Mucosa of rectum (tissue), 2 donors: ENCODE results near the gene AP3B1.
"Not testable (repeated sequence)": the region's sequence is repeated elsewhere in the genome, so short reads cannot be mapped to it uniquely, and the experiment has no call there.

ENCODE experiments used
- H3K27ac ChIP-seq, 2 donors: one replicate each; pipeline ENCODE4 v1.7.0; 2013; ENCODE audit warnings: inconsistent platforms in 2 of 2, low read depth in 2 of 2, low read length in 2 of 2
- H3K27me3 ChIP-seq, 2 donors: one replicate each; pipeline ENCODE4 v1.7.0; 2013; ENCODE audit warnings: low read length in 2 of 2; ENCODE audit not compliant: control insufficient read depth in 2 of 2, insufficient read depth in 2 of 2
- H3K36me3 ChIP-seq, 2 donors: one replicate each; pipeline ENCODE4 v1.7.0; 2013; ENCODE audit warnings: low read length in 2 of 2; ENCODE audit not compliant: control insufficient read depth in 2 of 2, insufficient read depth in 2 of 2
- H3K4me1 ChIP-seq, 2 donors: one replicate each; pipeline ENCODE4 v1.7.0; 2013; ENCODE audit warnings: low read length in 2 of 2, mild to moderate bottlenecking in 1 of 2; ENCODE audit not compliant: control insufficient read depth in 2 of 2, insufficient read depth in 2 of 2
- H3K4me3 ChIP-seq, 2 donors: one replicate each; pipeline ENCODE4 v1.7.0; 2013; ENCODE audit warnings: low read length in 2 of 2
- H3K9ac ChIP-seq, 2 donors: one replicate each; pipeline ENCODE4 v1.7.0; 2013; ENCODE audit warnings: low read length in 2 of 2, low read depth in 1 of 2, mild to moderate bottlenecking in 1 of 2
- H3K9me3 ChIP-seq, 2 donors: one replicate each; pipeline ENCODE4 v1.7.0; 2013; ENCODE audit warnings: low read length in 2 of 2; ENCODE audit not compliant: control insufficient read depth in 2 of 2
- donor health status: healthy.
- donor health status: Normal muscosa, but diverticular disease.

The AP3B1 gene

DNA sequence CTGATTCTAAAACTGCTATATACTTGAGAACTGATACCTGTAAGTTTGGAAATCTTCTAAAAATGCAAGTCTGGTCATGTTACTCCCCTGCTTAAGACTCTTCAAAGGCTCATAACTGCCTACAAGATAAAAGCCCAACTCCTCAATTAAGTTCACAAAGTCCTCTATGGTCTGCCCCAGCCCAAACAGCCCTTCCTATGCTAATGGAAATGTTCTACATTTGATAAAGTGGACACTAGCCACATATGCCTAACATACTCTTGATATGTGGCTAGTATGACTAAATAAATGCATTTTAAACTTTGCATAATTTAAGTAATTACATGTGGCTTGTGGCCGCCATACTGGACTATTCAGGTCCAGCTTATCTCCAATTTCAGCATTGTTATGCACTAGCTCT, 204.5 kb downstream of the AP3B1 start:
- H3K4me1 ChIP-seq, result no peaks in the 10 kb centered on the region
- peaks cover 11 to 12% of the 10 kb centered on the region in 2 donors for H3K36me3 ChIP-seq
- H3K9me3 ChIP-seq, result no peaks in the 10 kb centered on the region
- no peak overlapping the region for H3K9ac ChIP-seq
- no peaks in the 10 kb centered on the region for H3K27me3 ChIP-seq
- no peak overlapping the region for H3K27ac ChIP-seq
- no peak overlapping the region for H3K4me3 ChIP-seq

DNA sequence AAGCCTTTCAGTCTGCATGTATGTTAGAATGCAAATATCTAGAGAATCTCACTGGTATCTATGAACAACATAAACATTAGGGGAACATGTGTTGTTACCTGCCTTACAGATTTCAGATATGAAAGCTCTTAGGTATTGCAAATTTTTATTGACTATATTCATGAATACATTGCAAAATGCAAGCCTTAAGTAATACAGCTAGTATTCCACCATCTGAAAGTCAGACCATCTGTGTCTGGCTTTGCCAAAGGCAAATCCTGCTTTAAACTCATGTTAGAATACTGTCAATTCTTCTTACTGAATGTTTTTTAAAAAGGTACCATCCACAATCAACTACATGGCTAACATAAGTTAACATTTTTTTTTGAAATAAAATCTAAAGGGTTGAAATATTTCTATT, 215.6 kb downstream of the AP3B1 start:
- H3K36me3 ChIP-seq, result no peaks in the 10 kb centered on the region
- no peaks in the 10 kb centered on the region for H3K4me1 ChIP-seq
- no peak overlapping the region for H3K9ac ChIP-seq
- H3K27me3 ChIP-seq, result no peaks in the 10 kb centered on the region
- no peaks in the 10 kb centered on the region for H3K9me3 ChIP-seq
- no peak overlapping the region for H3K4me3 ChIP-seq
- H3K27ac ChIP-seq, result no peak overlapping the region

- Histone ChIP-seq H3K9me3 (no peaks in the 10 kb centered on the region), H3K36me3 (no peaks in the 10 kb centered on the region)
Measured at GRCh38 chr5:78077369-78078068, 217.0 kb downstream of the AP3B1 start.

GRCh38 chr5:78076351-78076750, 218.1 kb downstream of the AP3B1 start:
- no peak overlapping the region for H3K4me3 ChIP-seq
- H3K9me3 ChIP-seq, result no peaks in the 10 kb centered on the region
- no peaks in the 10 kb centered on the region for H3K27me3 ChIP-seq
- no peak overlapping the region for H3K9ac ChIP-seq
- H3K36me3 ChIP-seq, result no peaks in the 10 kb centered on the region
- H3K4me1 ChIP-seq, result no peaks in the 10 kb centered on the region
- no peak overlapping the region for H3K27ac ChIP-seq

More at GRCh38 chr5:78077369-78078068, 217.0 kb downstream of the AP3B1 start:
- Histone ChIP-seq H3K27me3 (no peaks in the 10 kb centered on the region), H3K4me3 (no peak overlapping the region), H3K9ac (no peak overlapping the region), H3K27ac (no peak overlapping the region), H3K4me1 (no peaks in the 10 kb centered on the region)

- Histone ChIP-seq H3K4me3 (no peak overlapping the region), H3K27me3 (no peaks in the 10 kb centered on the region), H3K9ac (no peak overlapping the region)
Measured at GRCh38 chr5:78075301-78075700, 219.2 kb downstream of the AP3B1 start.

GRCh38 chr5:78070691-78071090, 223.8 kb downstream of the AP3B1 start:
- not testable (repeated sequence) for H3K9me3 ChIP-seq, H3K4me1 ChIP-seq, H3K27ac ChIP-seq, H3K4me3 ChIP-seq, H3K27me3 ChIP-seq, H3K36me3 ChIP-seq, H3K9ac ChIP-seq

More at GRCh38 chr5:78075301-78075700, 219.2 kb downstream of the AP3B1 start:
- Histone ChIP-seq H3K4me1 (no peaks in the 10 kb centered on the region), H3K9me3 (no peaks in the 10 kb centered on the region), H3K27ac (no peak overlapping the region), H3K36me3 (no peaks in the 10 kb centered on the region)

- H3K27me3 ChIP-seq, H3K27ac ChIP-seq, H3K9ac ChIP-seq: not testable (repeated sequence)
Measured at GRCh38 chr5:78067581-78067980, 226.9 kb downstream of the AP3B1 start.

GRCh38 chr5:78066722-78067121, 227.8 kb downstream of the AP3B1 start:
- not testable (repeated sequence) for H3K27me3 ChIP-seq, H3K4me1 ChIP-seq, H3K9me3 ChIP-seq, H3K27ac ChIP-seq, H3K4me3 ChIP-seq, H3K9ac ChIP-seq, H3K36me3 ChIP-seq

More at GRCh38 chr5:78067581-78067980, 226.9 kb downstream of the AP3B1 start:
- H3K4me3 ChIP-seq, H3K9me3 ChIP-seq, H3K36me3 ChIP-seq, H3K4me1 ChIP-seq: not testable (repeated sequence)

DNA sequence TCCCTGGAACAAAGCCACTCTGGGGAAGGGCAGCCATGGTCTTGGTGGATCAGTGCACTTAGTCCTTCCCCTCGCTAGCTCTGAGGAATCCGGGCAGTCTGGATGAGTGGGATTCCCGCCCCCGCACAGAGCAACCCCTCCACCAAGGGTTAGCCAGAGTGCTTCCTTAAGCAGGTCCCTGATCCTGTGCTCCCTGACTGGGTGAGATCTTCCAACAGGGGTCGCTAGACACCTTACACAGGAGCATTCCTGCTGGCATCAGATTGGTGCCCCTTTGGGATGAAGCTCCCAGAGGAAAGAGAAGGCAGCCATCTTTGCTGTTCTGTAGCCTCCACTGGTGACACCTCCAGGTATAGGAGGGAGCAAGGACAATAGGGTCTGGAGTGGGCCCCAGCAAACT, 228.8 kb downstream of the AP3B1 start:
- Histone ChIP-seq H3K4me3 (no peak overlapping the region), H3K4me1 (no peaks in the 10 kb centered on the region)

DNA sequence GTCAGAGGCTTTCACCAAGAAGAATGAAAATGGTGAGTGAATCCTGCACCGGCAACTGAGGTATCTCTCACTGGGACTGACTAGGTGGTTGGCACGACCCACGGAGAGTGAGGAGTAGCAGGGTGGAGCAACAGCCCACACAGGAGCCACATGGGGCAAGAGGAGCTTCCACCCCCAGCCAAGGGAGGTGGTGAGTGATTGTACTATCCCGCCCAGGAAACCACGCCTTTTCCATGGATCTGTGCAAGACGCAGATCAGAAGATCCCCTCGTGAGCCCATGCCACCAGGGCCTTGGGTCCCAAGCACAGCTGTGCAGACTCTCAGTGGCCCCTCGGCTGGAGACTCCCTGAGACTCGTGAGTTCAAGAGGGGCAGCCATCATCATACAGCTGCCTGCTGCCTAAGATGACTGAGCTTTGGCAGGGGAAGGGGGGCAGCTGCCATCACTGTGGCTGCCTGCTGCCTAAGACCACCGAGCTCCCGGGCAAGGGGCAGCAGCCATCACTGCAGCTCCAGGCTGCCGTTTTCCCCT, 229.5 kb downstream of the AP3B1 start:
- Histone ChIP-seq H3K36me3 (no peaks in the 10 kb centered on the region), H3K4me3 (no peak overlapping the region), H3K27me3 (no peaks in the 10 kb centered on the region), H3K27ac (no peak overlapping the region), H3K9ac (no peak overlapping the region), H3K9me3 (no peaks in the 10 kb centered on the region), H3K4me1 (no peaks in the 10 kb centered on the region)

More for the DNA sequence above, 228.8 kb downstream of the AP3B1 start:
- no peaks in the 10 kb centered on the region for H3K9me3 ChIP-seq
- H3K27me3 ChIP-seq, result no peaks in the 10 kb centered on the region
- no peaks in the 10 kb centered on the region for H3K36me3 ChIP-seq
- H3K9ac ChIP-seq, result no peak overlapping the region
- no peak overlapping the region for H3K27ac ChIP-seq
